ENCODE measurements around the gene LCLAT1. TPM values are rescaled to one million over a fixed set of nuclear protein-coding genes. Genes with fewer than 3 reads are reported as not detected.
A peak's percentile ranks its signal among the peaks of the same experiment; 100 is the strongest.
"Not testable (repeated sequence)": the region's sequence is repeated elsewhere in the genome, so short reads cannot be mapped to it uniquely, and the experiment has no call there.

The LCLAT1 gene
- total and polyA plus RNA-seq, 8 donors = 13.1 to 24.9 (median 14.8) TPM

GRCh38 chr2:30509716-30510115 is 62.7 kb downstream of the LCLAT1 start:
- no peak for TF ChIP-seq CTCF (IDR thresholded peaks at IDR 0.05)
- no peak for DNase-seq
- no peaks in the 10 kb centered on the region for H3K36me3 ChIP-seq
- no peak overlapping the region for H3K4me3 ChIP-seq
- intact Hi-C loops (cut with DNase I) = no loop called here
- H3K27me3 ChIP-seq = no peaks in the 10 kb centered on the region
- ATAC-seq = no peak
- H3K9me3 ChIP-seq = peaks cover 0 to 10% of the 10 kb centered on the region in 2 donors
- H3K27ac ChIP-seq = no peak overlapping the region
- H3K4me1 ChIP-seq = peaks cover 14 to 17% of the 10 kb centered on the region in 2 donors

GRCh38 chr2:30510409-30510808 is 63.4 kb downstream of the LCLAT1 start:
- Histone ChIP-seq H3K36me3 (no peaks in the 10 kb centered on the region), H3K27me3 (no peaks in the 10 kb centered on the region), H3K4me3 (no peak overlapping the region), H3K27ac (peak overlapping the region in 1 of 2 donors; percentile 4), H3K9me3 (peaks cover 0 to 10% of the 10 kb centered on the region in 2 donors), H3K4me1 (peaks cover 10 to 16% of the 10 kb centered on the region in 2 donors)
- intact Hi-C loops (cut with DNase I) = no loop called here
- no peak for DNase-seq
- ATAC-seq = no peak
- no peak for TF ChIP-seq CTCF (IDR thresholded peaks at IDR 0.05)

GRCh38 chr2:30511122-30512083 is 64.4 kb downstream of the LCLAT1 start:
- H3K4me3 ChIP-seq = no peak overlapping the region
- DNase-seq = no peak

GRCh38 chr2:30512243-30512886 is 65.3 kb downstream of the LCLAT1 start:
- Histone ChIP-seq H3K27me3 (no peaks in the 10 kb centered on the region), H3K27ac (no peak overlapping the region), H3K9me3 (peaks cover 0 to 10% of the 10 kb centered on the region in 2 donors), H3K4me3 (no peak overlapping the region), H3K4me1 (peaks cover 7 to 16% of the 10 kb centered on the region in 2 donors), H3K36me3 (no peaks in the 10 kb centered on the region)
- ATAC-seq (no peak), DNase-seq (no peak)
- intact Hi-C loops (cut with DNase I) = no loop called here
- TF ChIP-seq CTCF (IDR thresholded peaks at IDR 0.05) = no peak

More at GRCh38 chr2:30511122-30512083, 64.4 kb downstream of the LCLAT1 start:
- Histone ChIP-seq H3K9me3 (peaks cover 0 to 10% of the 10 kb centered on the region in 2 donors), H3K27ac (peak overlapping the region in 1 of 2 donors; percentile 22), H3K4me1 (peaks cover 7 to 16% of the 10 kb centered on the region in 2 donors), H3K36me3 (no peaks in the 10 kb centered on the region), H3K27me3 (no peaks in the 10 kb centered on the region)
- intact Hi-C loops (cut with DNase I) = no loop called here
- no peak for TF ChIP-seq CTCF (IDR thresholded peaks at IDR 0.05)
- peak; percentile 72 for ATAC-seq

- H3K27ac ChIP-seq; intact Hi-C loops (cut with DNase I); ATAC-seq; H3K4me3 ChIP-seq; H3K36me3 ChIP-seq; H3K27me3 ChIP-seq; DNase-seq; H3K9me3 ChIP-seq: not testable (repeated sequence)
- H3K4me1 ChIP-seq = peaks cover 7 to 16% of the 10 kb centered on the region in 2 donors
Measured at GRCh38 chr2:30513649-30514048, 66.6 kb downstream of the LCLAT1 start.
